ENCODE measurements around the gene THADA.

- TF ChIP-seq CTCF (IDR thresholded peaks at IDR 0.05) (no peak), EP300 (IDR thresholded peaks at IDR 0.05) (no peak), POLR2AphosphoS5 (IDR thresholded peaks at IDR 0.05) (no peak)
These were observed 377.6 kb downstream of the THADA start for GRCh38 chr2:43218155-43218701.

Measured in suprapubic skin (tissue), 4 donors.